Coronary artery (tissue), 2 donors: ENCODE results near the gene EIF3L.

ENCODE experiments used
- DNase-seq: peaks from one replicate; pipeline ENCODE4 v3.0.0-alpha.2; 2017; ENCODE audit warnings: low spot score
- H3K27ac ChIP-seq, 2 donors: fragments of 200-600 bp; sonication (generic); one replicate each; pipeline ENCODE4 v1.5.1; 2016 to 2019
- H3K4me3 ChIP-seq: fragments of 200-600 bp; sonication (generic); 2 replicates; pipeline ENCODE4 v1.5.1; 2016; ENCODE audit warnings: mild to moderate bottlenecking, moderate library complexity
- CTCF ChIP-seq: fragments of 200-600 bp; sonication (generic); IDR thresholded peaks from one replicate; pipeline ENCODE4 v1.5.1; 2019; ENCODE audit warnings: antibody characterized with exemption

Gene EIF3L

GRCh38 chr22:37846433-37846832, 2.8 kb upstream of the EIF3L start:
- DNase-seq = no peak
- no peak overlapping the region for H3K4me3 ChIP-seq
- H3K27ac ChIP-seq = no peak overlapping the region
- TF ChIP-seq CTCF = no peak

GRCh38 chr22:37848587-37849088, 581 bp upstream of the EIF3L start:
- DNase-seq = no peak
- peak overlapping the region; percentile 80 to 94 for H3K27ac ChIP-seq
- TF ChIP-seq CTCF = no peak

GRCh38 chr22:37850801-37851200, 1.6 kb downstream of the EIF3L start:
- TF ChIP-seq CTCF = no peak
- no peak for DNase-seq
- H3K27ac ChIP-seq = no peak overlapping the region
- H3K4me3 ChIP-seq = no peak overlapping the region

More at GRCh38 chr22:37848587-37849088, 581 bp upstream of the EIF3L start:
- peak overlapping the region; percentile 95 for H3K4me3 ChIP-seq

- no peak overlapping the region for H3K27ac ChIP-seq
- DNase-seq = no peak
- no peak for TF ChIP-seq CTCF
- H3K4me3 ChIP-seq = no peak overlapping the region
These were observed 3.2 kb downstream of the EIF3L start for GRCh38 chr22:37852418-37852817.

GRCh38 chr22:37854946-37855345, 5.7 kb downstream of the EIF3L start:
- DNase-seq = no peak
- H3K27ac ChIP-seq = peak overlapping the region in 1 of 2 donors; percentile 42
- H3K4me3 ChIP-seq = no peak overlapping the region
- TF ChIP-seq CTCF = no peak

- H3K4me3 ChIP-seq = no peak overlapping the region
- TF ChIP-seq CTCF = no peak
- H3K27ac ChIP-seq = peak overlapping the region in 1 of 2 donors; percentile 42
- no peak for DNase-seq
These were observed 6.2 kb downstream of the EIF3L start for GRCh38 chr22:37855462-37855861.

GRCh38 chr22:37860796-37861421, 11.7 kb downstream of the EIF3L start:
- H3K27ac ChIP-seq = peak overlapping the region in 1 of 2 donors; percentile 72
- no peak overlapping the region for H3K4me3 ChIP-seq
- no peak for TF ChIP-seq CTCF
- no peak for DNase-seq
